ENCODE measurements around the gene ZNF385A.
"Not testable (repeated sequence)": the region's sequence is repeated elsewhere in the genome, so short reads cannot be mapped to it uniquely, and the experiment has no call there.

ZNF385A gene

DNA sequence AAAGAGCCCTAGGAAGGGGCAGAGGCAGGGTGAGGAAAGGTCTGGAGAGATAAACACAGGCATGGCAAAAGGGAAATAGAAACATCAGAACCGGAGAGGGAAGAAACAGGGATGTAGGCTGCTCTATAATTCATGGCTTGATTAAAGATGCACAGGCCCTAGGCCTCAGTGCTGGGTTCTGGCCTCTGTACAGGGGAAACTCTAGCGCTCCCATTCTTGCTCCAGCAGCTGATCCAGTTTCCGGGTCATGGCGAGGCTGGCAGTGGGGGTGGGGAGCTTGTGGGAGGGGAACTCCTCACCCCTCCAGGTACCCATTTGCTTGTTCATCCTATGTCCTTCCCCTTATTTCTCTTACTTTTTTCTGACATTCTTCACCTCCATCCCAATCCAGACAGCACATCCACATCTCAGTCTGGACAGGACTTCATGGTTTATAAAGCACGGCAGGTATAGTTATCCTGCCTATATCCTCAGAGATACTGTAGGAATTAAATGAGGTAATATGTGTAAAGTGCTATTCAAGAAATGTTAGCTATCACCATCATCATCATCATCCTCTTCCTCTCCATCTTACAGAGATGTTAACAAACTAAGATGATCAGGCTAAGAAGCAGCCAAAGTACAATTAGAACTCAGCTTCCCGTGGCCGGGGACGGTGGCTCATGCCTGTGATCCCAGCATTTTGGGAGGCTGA is 12.3 kb downstream of the ZNF385A start:
- DNase-seq: no peak

DNA sequence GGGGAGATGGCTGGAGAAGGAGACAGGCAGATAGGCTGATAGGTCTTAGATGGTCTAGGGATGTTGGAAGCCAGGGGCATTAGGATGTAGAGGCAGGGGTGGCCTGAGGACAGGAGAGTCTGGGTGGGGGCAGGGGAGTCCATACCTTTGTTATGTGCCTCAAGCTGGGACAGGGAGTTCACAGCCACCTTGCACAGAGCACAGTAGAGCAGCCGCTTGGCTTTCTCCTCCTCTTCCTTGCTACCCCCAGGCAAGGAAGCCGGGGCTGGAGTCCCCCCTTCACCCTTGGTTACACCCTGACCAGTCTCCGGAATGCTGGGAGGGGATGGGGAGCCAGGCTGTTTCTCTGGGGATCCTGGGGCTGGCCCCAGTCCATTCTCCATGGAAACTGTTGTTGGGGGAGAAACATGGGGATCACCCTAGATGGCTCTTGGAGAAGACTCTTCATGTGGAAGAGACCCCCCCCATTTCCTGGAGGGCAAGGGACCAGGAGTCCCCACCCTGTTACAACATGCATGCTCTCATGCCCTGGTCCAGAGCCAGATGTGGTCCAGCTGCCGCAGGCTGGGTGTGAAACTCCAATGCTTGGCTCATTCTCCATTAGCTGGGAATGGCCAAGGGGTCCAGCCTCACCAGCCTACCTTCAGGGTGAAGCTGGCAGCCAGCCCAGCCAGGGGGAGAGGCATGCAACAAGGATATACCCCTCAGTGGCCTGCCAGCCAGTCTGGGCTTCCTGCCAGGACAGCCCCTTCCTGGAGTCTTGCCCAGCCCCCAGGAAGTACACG is 13.0 kb downstream of the ZNF385A start:
- no peak for DNase-seq

DNA sequence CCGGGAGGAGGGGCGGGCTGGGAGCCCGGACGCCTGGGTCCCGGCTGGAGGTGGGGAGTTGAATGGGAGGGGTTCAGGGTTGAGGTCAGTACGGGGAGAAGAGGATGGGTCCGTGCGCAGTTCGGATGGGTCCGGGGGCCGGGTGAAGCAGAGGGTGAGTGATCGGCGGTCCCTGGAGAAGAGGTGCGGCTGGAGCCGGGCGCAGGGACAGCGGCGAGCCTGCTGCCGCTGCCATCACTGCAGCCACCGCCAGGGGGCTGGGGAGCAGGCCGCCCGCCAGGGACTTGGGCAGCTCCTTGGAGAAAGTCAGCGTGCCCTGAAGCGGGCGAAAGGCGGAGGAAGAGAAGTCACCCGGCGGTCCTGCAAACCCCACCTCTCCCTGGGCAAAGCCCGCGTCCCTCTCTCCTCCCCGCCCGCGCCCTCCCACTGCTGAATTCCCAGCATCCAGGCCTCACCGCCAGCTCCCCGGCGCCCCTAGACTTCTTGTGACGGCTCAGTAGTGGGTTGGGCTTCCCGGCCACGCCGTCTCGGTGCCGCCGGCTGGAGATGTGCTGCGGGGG is 14.3 kb downstream of the ZNF385A start:
- DNase-seq: no peak

DNA sequence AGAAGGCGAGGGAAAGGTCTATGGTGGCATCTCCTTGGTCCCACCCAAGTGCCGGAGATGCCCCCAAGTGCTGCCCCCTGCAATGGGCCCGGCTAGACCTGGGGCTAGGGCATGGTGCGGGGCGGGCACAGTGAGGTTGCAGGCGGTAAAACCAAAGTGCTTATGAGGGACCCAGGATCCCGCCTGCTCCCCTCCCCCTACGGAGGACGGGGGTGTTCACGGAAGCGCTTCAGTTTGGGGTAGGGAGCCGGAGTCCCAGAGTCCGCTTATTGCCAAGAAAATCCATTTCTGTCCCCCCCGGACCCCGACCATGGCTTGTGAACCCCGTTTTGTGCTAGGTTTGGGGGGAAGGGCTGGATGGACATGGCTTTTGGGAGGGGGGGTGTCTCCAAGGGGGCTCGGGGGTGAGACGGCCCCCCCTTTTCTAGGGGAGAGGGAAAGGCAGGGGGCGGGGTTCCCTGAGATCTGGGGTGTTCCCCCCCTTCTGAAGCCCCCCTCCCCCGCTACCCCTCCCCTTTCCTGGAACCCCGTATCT is 14.9 kb downstream of the ZNF385A start:
- no peak for DNase-seq

DNA sequence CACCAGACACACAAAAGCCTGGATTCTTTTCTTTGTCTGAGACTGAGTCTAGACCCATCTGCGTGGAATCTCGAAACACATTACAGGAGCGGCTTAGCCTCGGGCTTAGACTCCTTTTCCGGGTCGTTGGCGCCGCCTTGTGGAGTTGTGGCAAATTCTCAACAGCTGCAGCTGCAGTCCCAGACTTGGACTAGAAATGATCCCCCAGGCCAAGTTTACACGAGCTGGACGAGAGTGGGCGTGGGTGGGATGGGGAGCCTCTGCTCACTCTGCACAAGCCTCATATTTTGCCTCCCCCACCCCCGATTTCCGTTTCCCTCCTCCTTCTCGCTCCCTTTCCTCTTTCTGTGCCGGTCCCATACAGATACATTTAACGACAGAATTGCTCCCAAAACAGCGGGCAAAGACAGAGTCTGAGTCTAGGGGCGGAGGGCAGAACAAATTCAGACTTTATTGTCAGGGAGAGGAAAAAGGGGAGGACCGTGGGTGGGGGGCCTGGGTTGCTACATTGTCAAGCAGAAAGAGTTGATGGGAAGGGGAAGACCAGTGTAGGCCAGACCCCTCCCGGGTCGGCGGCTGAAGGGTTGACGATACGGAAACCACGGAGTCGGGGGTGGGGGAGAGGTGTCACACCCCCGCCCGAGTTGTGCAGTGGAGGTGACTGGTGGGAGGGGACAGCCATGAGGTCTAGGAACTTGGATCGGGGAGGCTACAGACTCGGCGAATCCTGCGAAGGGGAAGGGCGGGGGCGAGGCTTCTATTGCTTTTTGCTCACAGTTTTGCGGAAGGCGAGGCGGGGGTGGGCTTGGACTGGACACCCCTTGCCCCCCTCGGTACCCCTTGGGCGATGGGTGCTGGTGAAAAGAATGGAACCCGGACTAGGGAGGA is 15.6 kb downstream of the ZNF385A start:
- peak; percentile 94 for DNase-seq

DNA sequence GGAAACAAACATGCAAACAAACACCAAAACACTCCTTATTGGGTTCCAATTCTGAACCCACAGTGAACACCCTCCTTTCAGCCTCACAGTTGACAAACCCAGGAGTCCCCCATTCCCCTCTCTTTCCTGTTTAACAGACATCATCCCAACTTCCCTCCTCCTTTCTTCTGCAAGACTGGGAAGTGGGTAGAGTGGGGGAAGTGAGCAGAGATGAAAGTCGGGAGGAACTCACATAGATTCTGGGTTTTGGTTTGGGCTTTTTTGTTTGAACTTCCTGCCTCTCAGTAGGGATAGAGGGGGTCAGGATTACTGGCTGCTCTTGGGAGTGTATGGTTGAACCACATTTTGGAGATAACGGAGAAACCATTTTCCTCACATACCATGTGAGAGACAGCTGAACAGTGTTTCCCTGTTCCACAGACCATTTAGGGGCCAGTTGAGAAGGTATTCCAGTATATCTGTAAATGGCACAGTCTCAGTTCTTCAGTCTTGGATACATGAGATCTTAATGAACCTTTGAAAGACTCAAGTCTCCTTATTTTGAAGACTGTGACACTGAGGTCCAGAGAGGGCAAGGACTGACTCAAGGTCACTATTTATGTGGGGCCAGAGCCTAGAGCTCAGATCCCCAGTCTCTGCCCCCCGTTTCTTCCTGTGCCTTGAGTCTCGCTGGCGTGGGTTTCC is 16.4 kb downstream of the ZNF385A start:
- no peak for DNase-seq

DNA sequence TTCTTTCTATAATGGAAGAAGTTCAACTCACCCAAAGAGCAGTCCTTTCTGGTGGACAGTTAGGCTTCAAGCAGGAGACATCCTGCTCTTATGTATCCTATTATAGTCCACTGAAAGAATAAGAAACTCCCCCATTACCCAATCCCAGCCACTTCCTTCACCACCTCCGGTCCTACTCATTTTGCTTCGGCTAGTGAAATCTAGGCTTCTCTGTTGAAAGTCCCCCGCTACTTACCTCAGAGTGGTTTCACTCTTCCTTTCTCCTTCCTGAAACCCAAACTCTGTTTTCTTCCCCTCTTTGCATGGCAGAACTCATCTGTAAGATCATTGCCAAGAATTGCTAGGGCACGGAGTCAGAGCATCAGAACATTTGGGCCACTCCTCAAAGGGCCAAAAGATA is 20.1 kb downstream of the ZNF385A start, which contains the start of gene GPR84:
GPR84 (minus strand) TSS at position 74 of the 400 bp plus-strand sequence. CDS start 635 bp downstream, outside the sequence.
- no peak for DNase-seq

DNA sequence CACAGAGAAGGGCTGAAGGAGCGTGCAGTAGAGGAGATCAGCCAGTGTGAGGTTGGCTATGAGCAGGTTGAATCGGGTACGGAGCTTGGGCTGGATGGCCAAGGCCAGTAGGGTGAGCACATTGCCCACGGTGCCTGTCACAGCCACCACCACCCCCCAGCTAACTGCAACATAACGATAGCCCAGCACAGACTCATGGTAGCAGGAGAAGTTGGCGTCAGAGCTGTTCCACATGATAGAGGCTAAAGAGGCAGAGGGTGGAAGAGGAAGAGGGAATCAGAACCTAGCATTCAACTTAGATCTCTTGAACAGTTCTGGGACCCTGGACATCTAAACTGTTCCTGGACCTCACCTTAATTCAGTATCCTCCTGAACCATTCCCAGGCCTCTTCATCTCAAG is 20.9 kb downstream of the ZNF385A start:
- no peak for DNase-seq

DNA sequence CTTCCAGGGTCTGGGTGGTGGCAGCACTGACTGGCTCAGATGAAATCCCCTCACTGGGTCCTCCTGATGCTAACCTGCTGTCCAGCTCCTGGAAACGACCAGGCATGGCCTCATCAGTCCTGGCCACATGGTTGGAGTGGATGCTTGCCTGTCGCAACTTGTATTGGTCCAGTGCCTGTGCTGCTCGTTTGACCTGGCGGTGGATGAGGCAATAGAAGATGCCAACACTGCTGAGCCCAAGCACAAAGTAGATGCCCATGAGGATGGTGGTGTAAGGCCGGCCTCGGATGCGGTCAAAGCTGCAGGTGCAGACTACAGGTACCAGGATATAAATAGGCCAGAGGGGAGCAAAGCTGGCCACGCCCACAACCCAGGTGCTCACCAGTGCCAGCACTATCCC is 21.5 kb downstream of the ZNF385A start:
- no peak for DNase-seq

DNA sequence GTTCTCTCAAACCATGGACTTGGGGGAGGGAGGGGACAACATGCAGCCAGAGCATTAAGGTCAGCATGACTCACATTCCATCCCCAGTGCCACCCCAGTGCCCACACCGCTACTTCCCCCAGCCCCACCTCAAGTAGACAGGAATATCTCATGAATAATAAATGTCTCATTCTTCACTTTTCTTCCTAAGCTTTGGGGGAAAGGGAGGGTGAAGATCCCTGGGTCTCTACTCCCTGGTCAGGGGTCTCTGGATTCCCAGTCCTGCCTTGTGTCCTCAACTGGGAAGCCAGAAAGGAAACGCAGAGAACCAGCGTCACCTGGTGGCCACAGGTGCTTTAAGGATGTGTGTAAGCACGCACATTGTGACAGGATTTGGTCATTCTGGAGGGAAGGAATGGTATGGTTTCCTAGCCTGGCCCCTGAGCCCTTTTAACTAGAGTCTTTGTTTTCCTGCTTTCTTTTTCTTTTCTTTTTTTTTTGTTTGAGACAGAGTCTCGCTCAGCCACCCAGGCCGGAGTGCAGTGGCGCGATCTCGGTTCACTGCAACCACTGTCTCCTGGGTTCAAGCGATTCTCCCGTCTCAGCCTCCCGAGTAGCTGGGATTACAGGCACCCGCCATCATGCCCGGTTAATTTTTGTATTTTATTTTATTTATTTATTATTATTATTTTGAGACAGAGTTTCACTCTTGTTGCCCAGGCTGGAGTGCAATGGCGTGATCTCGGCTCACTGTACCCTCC is 23.6 kb downstream of the ZNF385A start:
- peak; percentile 54 for DNase-seq

DNA sequence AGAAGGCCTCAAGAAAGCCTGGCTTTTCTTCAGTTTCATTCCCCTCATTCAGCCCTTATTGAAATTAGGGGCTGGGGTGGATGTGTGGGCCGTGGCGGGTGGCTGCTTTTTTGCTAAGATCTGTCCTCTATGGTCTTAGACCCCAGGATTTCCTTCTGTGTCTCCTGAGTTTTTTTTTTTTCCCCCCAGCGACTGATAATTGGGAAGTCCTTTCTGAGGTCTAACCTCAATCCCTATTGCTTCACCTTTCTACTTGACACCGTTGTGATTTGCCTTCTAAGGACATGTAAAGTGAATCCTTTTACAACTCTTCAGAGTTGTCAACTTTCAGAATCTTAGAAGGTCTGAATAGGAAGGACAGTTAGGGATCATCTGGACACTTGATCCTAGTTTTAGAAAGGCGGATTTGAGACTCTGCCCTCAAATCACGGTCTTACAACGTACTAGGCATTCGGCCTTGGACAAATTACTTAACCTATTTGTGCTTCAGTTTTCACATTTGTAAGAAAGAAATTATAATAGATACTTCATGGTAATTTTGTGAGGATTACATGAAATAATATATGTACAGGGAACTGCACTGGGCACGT is 24.7 kb downstream of the ZNF385A start:
- no peak for DNase-seq

DNA sequence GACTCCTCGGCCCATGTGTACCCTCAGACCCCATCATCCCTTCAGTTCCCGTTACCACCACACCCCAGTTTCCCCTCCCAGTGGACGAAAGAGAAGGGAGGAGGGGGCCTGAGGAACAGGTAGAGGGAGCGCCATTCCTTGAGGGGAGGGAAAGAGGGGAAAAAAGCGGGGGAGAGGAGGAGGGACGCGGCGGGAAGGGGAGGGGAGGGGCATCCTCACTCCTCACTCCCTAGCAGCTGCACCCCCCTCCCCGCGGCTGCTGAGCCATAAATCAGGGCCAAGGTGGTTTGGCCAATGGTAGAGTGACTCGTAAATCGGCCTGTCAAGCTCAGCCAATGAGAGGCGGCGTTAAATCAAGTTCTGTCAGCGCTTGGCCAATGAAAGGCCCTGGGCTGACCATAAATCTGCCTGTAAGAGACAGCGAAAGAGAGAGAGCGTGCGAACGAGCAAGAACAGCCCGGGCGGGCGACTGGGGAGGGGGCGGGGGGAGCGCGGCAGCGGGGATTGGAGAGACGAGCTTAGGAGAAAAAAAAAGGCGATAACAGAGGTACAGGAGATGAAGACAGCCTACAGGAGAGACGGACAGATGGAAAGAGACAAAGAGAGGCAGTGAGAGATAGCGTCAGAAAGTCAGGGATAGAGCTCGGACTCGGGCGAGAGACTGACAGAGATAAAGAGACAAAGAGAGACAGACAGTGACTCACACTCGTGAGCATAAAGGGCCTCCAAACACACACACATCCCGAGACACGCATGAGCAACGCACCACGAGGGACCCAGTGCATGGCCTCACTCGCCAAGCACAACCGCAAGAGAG is 25.4 kb downstream of the ZNF385A start:
- peak; percentile 90 for DNase-seq

DNA sequence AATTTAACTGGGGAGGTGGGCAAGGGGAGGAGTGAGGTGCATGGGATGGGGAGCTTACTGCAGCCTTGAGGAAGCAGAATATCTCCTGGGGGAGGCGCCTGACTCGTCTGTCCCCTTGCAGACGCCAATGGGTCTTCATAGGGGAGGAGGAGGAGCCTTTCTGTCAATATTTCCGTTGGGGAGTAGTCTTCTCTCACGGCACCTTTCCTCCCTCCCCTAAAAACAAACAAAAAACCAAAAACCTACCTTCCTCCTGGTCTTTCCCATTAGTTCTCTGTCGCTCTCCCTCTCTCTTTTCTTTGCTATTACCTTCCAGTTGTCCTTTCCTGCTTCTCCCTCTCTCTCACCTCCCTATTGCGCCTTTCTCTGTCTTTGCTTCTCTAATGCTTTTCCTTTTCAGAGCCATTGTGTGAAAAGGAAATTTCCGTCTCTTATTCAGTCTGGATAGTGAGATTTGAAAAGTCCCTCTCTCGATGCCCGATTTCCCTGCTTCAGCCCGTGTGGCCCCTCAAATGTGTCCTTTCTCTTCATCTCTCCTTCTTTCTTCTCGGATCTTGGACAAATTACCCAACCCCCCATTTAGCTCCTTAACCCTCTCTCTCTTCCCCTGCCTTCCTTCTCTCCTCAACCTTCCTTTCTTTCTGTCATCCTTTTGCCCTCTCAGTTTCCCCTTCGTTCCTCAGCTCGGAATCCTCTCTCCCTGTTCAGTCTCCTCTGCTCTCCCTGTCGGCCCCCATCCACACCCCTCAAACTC is 26.2 kb downstream of the ZNF385A start:
- DNase-seq: peak; percentile 30

DNA sequence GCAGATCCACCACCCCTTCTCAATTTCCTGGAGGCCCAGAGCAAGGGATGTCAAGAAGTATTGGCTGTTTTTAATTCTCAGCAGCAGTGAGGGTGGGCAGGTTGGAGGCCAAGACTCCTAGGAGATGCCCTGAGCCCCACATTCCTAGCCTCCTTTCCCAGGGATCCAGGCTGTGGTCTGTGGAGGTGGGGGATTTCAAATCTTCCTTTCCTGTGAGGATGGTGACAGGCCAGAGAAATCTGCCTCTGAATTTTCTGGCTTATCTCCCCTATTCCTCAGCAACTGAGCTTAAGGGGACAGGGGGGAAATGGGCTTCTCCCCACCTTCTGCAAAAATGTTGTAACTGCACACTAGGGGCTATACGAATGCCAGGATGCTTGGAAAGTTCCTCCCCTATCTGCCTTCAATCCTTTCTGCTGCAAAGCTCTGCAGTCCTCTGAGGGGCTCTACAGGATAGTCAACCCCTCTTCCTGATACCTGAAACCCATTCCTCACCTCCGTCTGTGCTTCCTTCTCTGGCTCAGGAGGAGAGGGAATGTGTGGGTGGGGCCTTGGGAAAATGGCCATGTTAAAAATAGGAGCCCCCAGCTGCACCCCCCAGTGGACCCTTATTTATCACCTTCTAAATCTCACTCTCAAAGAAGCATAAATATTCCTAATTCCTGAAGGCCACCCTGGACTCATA is 26.9 kb downstream of the ZNF385A start:
- DNase-seq: no peak

DNA sequence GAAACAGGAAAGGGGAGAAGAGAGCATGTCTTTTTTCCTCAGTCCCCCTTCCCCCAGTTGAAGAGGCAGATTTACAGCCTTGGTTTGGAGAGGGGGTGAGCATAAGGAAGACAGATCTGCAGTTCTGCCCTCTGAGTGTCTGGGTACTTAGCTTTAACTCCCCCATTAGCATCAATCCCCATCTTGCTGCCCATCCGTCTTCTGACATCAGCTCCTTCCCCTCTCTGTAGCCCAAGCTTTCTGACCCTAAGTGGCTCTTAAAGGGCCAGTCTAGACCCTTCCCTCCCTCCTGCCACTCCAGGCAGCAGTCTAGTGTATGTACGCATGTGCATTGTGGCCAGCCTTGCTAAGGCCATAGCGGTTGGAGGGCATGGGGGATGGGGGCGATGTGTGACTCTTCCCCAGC is 27.6 kb downstream of the ZNF385A start:
- DNase-seq: no peak

DNA sequence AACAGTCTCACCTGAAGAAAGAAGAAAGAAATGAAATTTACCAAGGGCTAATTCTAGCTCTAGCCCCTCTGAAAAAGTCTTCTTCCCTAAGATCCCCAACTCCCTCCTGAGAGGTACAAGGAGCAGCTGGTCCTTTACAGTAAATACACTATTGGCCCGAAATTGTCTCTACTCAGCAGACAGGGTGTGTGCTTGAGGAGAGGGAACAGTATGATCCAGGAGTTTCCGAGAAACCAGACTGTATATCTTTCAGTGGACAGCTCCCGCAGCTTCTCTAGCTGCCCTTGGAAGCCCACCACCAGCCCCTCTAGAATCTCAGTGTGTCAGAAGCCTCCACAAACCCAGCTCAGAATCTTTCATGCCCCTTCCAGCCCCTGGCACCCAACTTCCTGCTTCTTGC is 28.3 kb downstream of the ZNF385A start:
- no peak for DNase-seq

DNA sequence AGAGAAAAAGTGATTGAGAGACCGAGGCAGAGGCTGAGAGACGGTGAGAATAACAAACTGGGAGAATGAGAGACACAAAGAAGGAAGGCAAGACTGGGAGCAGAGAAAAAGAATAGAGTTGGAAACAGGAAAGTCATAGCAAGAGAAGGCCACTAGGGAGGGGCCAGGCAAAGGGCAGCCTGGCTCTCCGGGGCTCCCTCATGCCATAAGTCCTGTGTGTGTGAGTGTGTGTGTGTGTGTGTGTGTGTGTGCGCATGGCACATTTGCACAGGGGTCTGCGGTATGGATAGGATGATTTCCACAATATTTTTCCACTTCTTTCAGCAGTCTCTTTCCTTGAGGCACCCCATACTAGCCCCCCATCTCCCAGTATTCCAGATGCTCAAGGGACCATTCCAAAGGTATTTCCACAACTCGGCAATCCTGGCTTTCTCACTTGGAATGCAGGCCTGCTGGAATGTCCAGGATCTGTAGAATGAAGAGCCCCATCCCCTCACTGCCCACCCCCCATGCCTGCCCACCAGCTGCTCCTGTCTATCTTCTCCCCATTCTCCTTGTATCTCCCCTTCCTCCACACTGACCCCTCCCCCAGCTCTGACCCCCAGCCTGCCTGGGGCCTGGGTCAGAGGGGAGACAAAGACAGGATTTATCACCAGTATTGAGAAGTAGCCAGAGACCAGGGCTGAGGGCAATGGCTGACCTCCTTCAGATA is 29.3 kb downstream of the ZNF385A start:
- DNase-seq: no peak

DNA sequence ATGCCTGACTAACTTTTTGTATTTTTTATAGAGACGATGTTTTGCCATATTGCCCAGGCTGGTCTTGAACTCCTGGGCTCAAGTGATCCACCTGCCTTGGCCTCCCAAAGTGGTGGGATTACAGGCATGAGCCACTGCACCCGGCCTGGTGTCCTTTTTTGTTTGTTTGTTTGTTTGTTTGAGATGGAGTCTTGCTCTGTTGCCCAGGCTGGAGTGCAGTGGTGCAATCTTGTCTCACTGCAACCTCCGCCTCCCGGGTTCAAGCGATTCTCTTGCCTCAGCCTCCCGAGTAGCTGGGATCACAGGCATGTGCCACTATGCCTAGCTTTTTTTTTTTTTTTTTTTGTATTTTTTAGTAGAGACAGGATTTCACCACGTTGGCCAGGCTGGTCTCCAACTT is 30.3 kb downstream of the ZNF385A start:
- DNase-seq: not testable (repeated sequence)
